Measurements from ENCODE around the gene GRK1. TPM values are rescaled to one million over a fixed set of nuclear protein-coding genes. Genes with fewer than 3 reads are reported as not detected.

Gene GRK1
- total RNA-seq, 1 donor from 2014 or later = 0.34 TPM

DNA sequence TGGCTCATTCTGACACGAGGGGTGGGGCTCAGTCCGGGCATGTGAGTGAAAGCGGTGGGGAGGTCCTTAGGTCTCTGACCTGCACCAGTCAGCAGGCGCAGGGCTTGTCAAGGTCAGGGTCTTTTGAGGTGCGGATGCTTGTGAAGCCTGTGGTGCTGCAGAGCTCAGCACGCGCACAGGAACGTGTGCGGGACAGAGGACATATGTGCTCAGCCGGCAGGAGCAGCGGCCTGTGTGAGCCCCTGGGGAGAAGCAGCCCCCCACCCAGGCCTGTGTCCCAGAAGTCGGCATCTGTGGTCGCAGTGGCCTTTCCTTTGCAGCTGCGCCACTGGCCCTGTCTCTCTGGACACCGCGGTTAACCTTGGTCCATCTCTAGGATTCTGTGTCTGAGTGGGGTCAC, 39.9 kb upstream of the GRK1 start:
- Mint-ChIP-seq H3K4me3 (no peak overlapping the region), H3K27me3 (ENCODE audit: low read depth) (no peaks in the 10 kb centered on the region), H3K9me3 (no peaks in the 10 kb centered on the region), H3K36me3 (peaks cover 47% of the 10 kb centered on the region), H3K27ac (peak overlapping the region; percentile 95), H3K4me1 (peaks cover 11% of the 10 kb centered on the region)
- DNase-seq (ENCODE audit: low spot score in 2 of 2, unreplicated experiment in 2 of 2) = no peak
- TF ChIP-seq, protein P1, sequence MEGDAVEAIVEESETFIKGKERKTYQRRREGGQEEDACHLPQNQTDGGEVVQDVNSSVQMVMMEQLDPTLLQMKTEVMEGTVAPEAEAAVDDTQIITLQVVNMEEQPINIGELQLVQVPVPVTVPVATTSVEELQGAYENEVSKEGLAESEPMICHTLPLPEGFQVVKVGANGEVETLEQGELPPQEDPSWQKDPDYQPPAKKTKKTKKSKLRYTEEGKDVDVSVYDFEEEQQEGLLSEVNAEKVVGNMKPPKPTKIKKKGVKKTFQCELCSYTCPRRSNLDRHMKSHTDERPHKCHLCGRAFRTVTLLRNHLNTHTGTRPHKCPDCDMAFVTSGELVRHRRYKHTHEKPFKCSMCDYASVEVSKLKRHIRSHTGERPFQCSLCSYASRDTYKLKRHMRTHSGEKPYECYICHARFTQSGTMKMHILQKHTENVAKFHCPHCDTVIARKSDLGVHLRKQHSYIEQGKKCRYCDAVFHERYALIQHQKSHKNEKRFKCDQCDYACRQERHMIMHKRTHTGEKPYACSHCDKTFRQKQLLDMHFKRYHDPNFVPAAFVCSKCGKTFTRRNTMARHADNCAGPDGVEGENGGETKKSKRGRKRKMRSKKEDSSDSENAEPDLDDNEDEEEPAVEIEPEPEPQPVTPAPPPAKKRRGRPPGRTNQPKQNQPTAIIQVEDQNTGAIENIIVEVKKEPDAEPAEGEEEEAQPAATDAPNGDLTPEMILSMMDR (IDR thresholded peaks at IDR 0.05; ENCODE audit: unreplicated experiment) = no peak

DNA sequence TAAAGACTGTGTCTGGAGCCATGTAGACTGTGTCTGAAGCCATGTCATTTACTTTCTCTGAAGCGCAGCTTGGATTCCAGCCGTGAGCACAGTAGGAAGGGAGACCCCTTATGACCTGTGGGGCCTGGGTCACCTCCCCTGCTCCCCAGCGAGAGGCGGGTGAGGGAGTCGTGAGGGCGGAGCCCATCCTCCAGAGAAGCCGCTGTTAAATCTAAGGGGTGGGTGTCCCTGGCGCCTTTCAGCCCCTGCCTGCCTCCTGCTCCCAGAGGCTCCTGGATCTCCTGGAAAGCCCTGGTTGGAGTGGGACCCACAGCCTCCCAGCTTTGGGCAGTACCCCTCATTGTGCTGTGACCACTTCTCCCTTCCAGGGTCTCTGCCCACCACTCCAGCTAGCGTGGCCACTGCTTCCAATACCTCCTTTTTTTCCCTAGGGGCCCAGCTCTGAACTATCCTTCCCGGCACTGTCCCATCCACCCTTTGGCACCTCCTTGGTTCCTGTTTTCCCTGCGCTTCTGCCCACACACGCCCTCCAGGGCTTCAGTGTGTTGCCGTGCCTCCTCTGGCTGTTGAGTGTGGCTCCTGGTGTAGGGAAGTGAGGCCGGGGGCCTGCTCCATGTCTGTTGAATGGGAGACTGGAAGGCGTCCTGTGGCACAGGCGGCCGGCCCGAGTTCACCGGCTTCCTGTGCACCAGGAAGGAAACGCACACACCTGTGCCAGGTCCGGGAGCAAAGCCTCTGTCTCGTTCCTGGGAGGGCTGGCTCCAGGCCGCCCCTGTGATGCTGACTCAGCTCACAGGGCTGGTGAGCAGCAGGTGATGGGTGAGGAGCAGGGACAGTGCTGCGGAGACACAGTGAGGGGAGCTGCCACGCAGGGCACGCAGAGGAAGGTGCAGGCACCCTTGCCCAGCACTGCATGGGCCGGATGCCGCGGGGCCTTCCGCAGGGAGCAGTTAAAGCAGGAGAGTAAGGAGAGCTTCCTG, 38.4 kb upstream of the GRK1 start:
- Mint-ChIP-seq H3K4me1 (peaks cover 11% of the 10 kb centered on the region), H3K27me3 (ENCODE audit: low read depth) (no peaks in the 10 kb centered on the region), H3K36me3 (peaks cover 42% of the 10 kb centered on the region), H3K9me3 (no peaks in the 10 kb centered on the region), H3K4me3 (no peak overlapping the region), H3K27ac (peak overlapping the region; percentile 61)
- no peak for DNase-seq (ENCODE audit: low spot score in 2 of 2, unreplicated experiment in 2 of 2)
- TF ChIP-seq, protein P1 (IDR thresholded peaks at IDR 0.05; ENCODE audit: unreplicated experiment) = no peak

DNA sequence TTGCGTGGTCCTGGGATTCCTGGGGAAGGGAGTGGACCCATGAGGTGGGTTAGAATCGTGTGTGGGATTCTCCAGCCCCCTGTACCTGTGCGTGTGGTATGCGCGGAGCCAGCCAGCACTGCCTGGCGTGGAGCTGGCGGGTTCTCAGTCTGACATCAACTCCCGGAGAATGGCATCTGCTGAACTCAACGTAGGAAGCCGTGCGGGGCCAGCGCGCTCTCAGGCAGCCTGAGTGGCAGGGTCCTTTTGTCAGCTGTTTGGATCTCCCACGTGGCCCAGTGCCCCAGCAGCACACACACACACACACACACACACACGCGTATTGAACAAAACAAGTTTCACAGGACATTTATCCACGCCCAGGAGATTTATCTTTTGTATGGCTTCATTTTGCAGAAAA, 37.2 kb upstream of the GRK1 start:
- Mint-ChIP-seq H3K27me3 (ENCODE audit: low read depth) (no peaks in the 10 kb centered on the region), H3K9me3 (no peaks in the 10 kb centered on the region), H3K4me1 (peaks cover 11% of the 10 kb centered on the region), H3K36me3 (peaks cover 47% of the 10 kb centered on the region), H3K4me3 (no peak overlapping the region), H3K27ac (no peak overlapping the region)
- TF ChIP-seq, protein P1 (IDR thresholded peaks at IDR 0.05; ENCODE audit: unreplicated experiment) = no peak
- no peak for DNase-seq (ENCODE audit: low spot score in 2 of 2, unreplicated experiment in 2 of 2)

DNA sequence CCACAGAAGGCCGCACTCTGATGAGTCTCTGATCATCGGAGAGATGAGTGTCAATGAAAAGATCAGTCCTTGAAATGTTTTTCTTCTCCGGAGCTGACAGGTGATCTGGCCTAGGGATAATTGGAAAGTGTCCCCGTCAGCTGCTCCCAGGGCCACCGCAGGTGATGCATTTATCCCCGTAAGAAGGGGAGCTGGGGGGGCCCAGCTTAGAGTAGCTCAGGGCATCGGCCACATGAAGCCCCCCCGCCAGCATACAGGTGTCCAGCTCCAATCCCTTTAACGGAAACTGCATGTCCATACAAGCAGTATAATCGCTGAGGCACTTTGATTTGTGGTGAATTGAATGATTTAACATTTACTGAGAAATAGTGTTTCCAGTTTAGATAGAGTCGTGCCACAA, 36.7 kb upstream of the GRK1 start:
- no peaks in the 10 kb centered on the region for H3K27me3 Mint-ChIP-seq (ENCODE audit: low read depth)
- H3K36me3 Mint-ChIP-seq = peaks cover 48% of the 10 kb centered on the region
- no peak for DNase-seq (ENCODE audit: low spot score in 2 of 2, unreplicated experiment in 2 of 2)
- no peak overlapping the region for H3K4me3 Mint-ChIP-seq
- H3K4me1 Mint-ChIP-seq = peaks cover 11% of the 10 kb centered on the region
- H3K9me3 Mint-ChIP-seq = no peaks in the 10 kb centered on the region
- H3K27ac Mint-ChIP-seq = no peak overlapping the region
- TF ChIP-seq, protein P1 (IDR thresholded peaks at IDR 0.05; ENCODE audit: unreplicated experiment) = no peak

DNA sequence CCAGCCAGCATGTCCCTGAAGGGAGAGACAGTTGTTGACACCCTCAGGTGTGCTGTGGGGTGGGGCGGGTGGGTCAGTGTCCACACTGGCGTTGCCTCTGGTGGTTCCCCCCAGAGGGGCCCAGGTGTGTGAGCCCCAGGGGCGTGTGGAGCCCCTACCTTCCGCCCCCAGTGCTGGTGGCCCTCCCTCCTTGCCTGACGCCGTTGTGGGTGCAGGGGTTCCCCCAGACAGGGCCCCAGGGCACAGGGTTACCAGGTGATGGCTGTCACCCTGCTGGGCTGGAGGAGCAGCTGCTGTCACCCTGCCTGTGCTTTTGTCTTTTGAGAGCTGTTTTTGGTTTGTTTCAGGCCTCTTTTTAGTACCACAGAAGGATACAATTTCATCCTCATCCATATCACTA, 36.2 kb upstream of the GRK1 start:
- Mint-ChIP-seq H3K27me3 (ENCODE audit: low read depth) (no peaks in the 10 kb centered on the region), H3K4me1 (peaks cover 11% of the 10 kb centered on the region), H3K27ac (no peak overlapping the region), H3K9me3 (no peaks in the 10 kb centered on the region), H3K36me3 (peaks cover 48% of the 10 kb centered on the region), H3K4me3 (no peak overlapping the region)
- TF ChIP-seq, protein P1 (IDR thresholded peaks at IDR 0.05; ENCODE audit: unreplicated experiment) = no peak
- DNase-seq (ENCODE audit: low spot score in 2 of 2, unreplicated experiment in 2 of 2) = no peak
